GM12891 (cell line): ENCODE results near the gene CAMTA1.

Experiments used
- POLR2A ChIP-seq: IDR thresholded peaks from 2 replicates; pipeline ENCODE4 v1.6.1; 2011; ENCODE audit warnings: low read depth, low read length, control low read depth
- POLR2AphosphoS5 ChIP-seq: IDR thresholded peaks from 2 replicates; pipeline ENCODE4 v1.6.1; 2011; ENCODE audit warnings: low read depth, low read length, control low read depth
- POU2F2 ChIP-seq: IDR thresholded peaks from 2 replicates; pipeline ENCODE4 v1.6.1; 2011; ENCODE audit warnings: low read depth, mild to moderate bottlenecking, control low read depth, low read length, moderate library complexity

- no peak for TF ChIP-seq POU2F2
- no peak for TF ChIP-seq POLR2AphosphoS5
- no peak for TF ChIP-seq POLR2A
Observed at GRCh38 chr1:7515175-7515574, 729.9 kb downstream of the CAMTA1 start.
